Keratinocyte (primary cell): Measurements from ENCODE around the gene NDOR1.

ENCODE experiments used
- EZH2 ChIP-seq: IDR thresholded peaks from one replicate; pipeline ENCODE4 v1.6.1; 2012; ENCODE audit warnings: inconsistent platforms, mild to moderate bottlenecking, low read length, moderate library complexity
- TF ChIP-seq, protein P1 (sequence below), 3 experiments: IDR thresholded peaks in 1 of 3; conservative IDR thresholded peaks in 1 of 3; optimal IDR thresholded peaks in 1 of 3; 2 replicates in 2 of 3; 3 replicates in 1 of 3; pipeline versions ENCODE3 to v1.5.1; 2011; ENCODE audit warnings: low read length in 3 of 3, mild to moderate bottlenecking in 3 of 3, moderate library complexity in 2 of 3, control low read depth in 1 of 3, inconsistent platforms in 1 of 3; ENCODE audit not compliant: insufficient read depth in 2 of 3; ENCODE audit errors: extremely low read depth in 1 of 3

DNA sequence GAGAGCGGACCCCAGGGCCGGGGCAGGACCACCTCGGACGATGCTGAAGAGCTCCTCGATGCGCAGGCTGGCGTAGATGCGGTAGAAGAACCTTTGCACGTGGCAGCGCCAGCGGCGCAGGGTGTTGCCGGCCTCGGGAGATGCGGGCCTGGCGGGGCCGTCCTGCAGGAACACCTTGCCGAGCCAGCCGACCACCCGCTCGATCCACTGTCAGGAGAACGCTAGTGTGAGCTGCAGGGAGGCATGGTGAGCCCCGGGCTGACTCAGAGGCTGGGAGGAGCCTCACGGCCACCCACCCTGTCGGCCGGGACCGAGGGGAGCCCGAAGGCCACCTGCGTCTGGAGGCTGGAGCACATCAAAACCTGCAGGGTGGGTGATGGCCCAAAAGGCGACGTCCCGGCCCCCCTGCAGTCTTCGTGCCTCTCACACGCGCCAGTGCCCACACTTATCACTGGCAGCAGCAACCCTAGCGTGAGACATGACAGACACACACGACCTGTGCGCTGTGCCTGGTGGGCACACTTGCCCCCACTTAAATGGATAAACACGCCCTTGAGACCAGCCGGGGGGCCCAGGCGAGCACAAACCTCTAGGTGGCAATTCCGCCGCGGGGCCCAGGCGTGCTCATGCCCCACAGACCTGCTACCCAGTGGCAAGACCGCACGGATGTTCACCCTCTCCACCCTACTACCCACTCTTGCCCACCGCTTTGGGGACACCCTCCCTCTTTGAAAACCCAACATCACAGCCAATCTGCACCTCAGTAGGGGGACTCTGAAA, 20.4 kb upstream of the NDOR1 start:
- TF ChIP-seq, protein P1, sequence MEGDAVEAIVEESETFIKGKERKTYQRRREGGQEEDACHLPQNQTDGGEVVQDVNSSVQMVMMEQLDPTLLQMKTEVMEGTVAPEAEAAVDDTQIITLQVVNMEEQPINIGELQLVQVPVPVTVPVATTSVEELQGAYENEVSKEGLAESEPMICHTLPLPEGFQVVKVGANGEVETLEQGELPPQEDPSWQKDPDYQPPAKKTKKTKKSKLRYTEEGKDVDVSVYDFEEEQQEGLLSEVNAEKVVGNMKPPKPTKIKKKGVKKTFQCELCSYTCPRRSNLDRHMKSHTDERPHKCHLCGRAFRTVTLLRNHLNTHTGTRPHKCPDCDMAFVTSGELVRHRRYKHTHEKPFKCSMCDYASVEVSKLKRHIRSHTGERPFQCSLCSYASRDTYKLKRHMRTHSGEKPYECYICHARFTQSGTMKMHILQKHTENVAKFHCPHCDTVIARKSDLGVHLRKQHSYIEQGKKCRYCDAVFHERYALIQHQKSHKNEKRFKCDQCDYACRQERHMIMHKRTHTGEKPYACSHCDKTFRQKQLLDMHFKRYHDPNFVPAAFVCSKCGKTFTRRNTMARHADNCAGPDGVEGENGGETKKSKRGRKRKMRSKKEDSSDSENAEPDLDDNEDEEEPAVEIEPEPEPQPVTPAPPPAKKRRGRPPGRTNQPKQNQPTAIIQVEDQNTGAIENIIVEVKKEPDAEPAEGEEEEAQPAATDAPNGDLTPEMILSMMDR (optimal IDR thresholded peaks at IDR 0.05 in 1 of 3, IDR thresholded peaks at IDR 0.05 in 1 of 3, conservative IDR thresholded peaks at IDR 0.05 in 1 of 3; ENCODE audit: extremely low read depth in 1 of 3, insufficient read depth in 2 of 3, low read length in 3 of 3): no peak
- no peak for TF ChIP-seq EZH2
